Esophagus squamous epithelium (tissue), 4 donors: Measurements from ENCODE around the gene IRX6.

ENCODE experiments used
- CTCF ChIP-seq, 6 experiments: fragments of 450-650 bp in 4 of 6; fragments of 200-600 bp in 2 of 6; sonication (generic) in 2 of 6; IDR thresholded peaks; one replicate each; pipeline ENCODE4 v1.5.1; 2016 to 2019; ENCODE audit warnings: antibody characterized with exemption in 6 of 6, mild to moderate bottlenecking in 4 of 6, moderate library complexity in 4 of 6
- POLR2A ChIP-seq, 4 donors: fragments of 450-650 bp; IDR thresholded peaks; one replicate each; pipeline ENCODE4 v1.6.1; 2017; ENCODE audit warnings: antibody characterized with exemption in 4 of 4, mild to moderate bottlenecking in 4 of 4, moderate library complexity in 3 of 4

GRCh38 chr16:55330781-55331647 lies 7.0 kb downstream of the IRX6 start:
- TF ChIP-seq CTCF (IDR thresholded peaks at IDR 0.05) (no peak), POLR2A (IDR thresholded peaks at IDR 0.05) (no peak)
